ENCODE data around the gene SLC38A5.

Gene SLC38A5

GRCh38 chrX:48467281-48467761 is 2.7 kb downstream of the SLC38A5 start:
- H3K79me2 ChIP-seq (ENCODE audit: control insufficient read depth, insufficient read depth, low read length, poor library complexity): no peaks in the 10 kb centered on the region
- no peak overlapping the region for H3K23ac ChIP-seq (ENCODE audit: low read length)
- no peak overlapping the region for H2AK5ac ChIP-seq (ENCODE audit: low read length)
- H3K27me3 ChIP-seq (ENCODE audit: insufficient read depth, low read length): no peaks in the 10 kb centered on the region
- H2BK12ac ChIP-seq (ENCODE audit: low read length): no peak overlapping the region
- no peak overlapping the region for H3K27ac ChIP-seq (ENCODE audit: low read depth, low read length)
- H3K79me1 ChIP-seq (ENCODE audit: low read length): peaks cover 3% of the 10 kb centered on the region
- no peak overlapping the region for H4K12ac ChIP-seq (ENCODE audit: low read depth, low read length)
- H2AFZ ChIP-seq (ENCODE audit: insufficient read depth, low read length, poor library complexity): no peak overlapping the region
- H3K4me3 ChIP-seq (ENCODE audit: low read depth, low read length): no peak overlapping the region
- H3K9me3 ChIP-seq (ENCODE audit: insufficient read depth, low read depth, low read length): no peaks in the 10 kb centered on the region
- H2BK5ac ChIP-seq (ENCODE audit: low read depth, low read length, poor library complexity): no peak overlapping the region
- H3K18ac ChIP-seq (ENCODE audit: low read length): no peak overlapping the region
- H4K91ac ChIP-seq (ENCODE audit: low read depth, low read length): no peak overlapping the region
- H2BK120ac ChIP-seq (ENCODE audit: insufficient read depth, low read length, poor library complexity): no peak overlapping the region
- H3K4me1 ChIP-seq (ENCODE audit: control insufficient read depth in 1 of 2, insufficient read depth in 2 of 2, low read length in 2 of 2): peaks cover 8 to 26% of the 10 kb centered on the region in 2 experiments
- DNase-seq: no peak
- no peak overlapping the region for H3K14ac ChIP-seq (ENCODE audit: low read length)
- WGBS (ENCODE audit: extremely low coverage, insufficient coverage, insufficient read length): no CpG with 5 or more reads among the region's 10 CpGs
- no peak overlapping the region for H3K4me2 ChIP-seq (ENCODE audit: low read length)
- no peak overlapping the region for H4K8ac ChIP-seq (ENCODE audit: low read depth, low read length)
- no peaks in the 10 kb centered on the region for H3K36me3 ChIP-seq (ENCODE audit: control insufficient read depth in 1 of 2, insufficient read depth in 2 of 2, low read length in 2 of 2)
- H3K4ac ChIP-seq (ENCODE audit: low read depth, low read length): peak overlapping the region; percentile 20
- H3K9ac ChIP-seq (ENCODE audit: low read length): no peak overlapping the region

DNA sequence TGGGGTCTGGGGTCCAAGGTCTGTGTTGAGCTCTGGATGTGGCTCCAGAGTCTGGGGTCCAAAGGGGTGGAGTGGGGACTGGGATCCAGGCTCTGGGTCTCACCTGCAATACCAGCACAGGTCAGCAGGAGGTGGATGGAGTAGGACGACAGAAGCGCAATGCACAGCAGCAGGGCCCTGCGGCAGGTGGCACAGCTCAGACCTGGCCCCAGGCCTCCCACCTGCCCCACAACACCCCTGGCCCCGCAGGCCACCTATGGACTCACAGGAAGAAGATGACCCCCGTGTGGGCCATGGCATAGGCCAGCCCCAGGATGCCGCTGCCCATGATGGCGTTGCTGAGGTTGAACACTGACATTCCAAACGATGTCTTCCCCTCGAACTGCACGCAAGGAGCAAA is 3.4 kb downstream of the SLC38A5 start:
- no peak overlapping the region for H4K12ac ChIP-seq (ENCODE audit: low read depth, low read length)
- H3K27ac ChIP-seq (ENCODE audit: low read depth, low read length): no peak overlapping the region
- no peak overlapping the region for H2BK5ac ChIP-seq (ENCODE audit: low read depth, low read length, poor library complexity)
- H3K27me3 ChIP-seq (ENCODE audit: insufficient read depth, low read length): no peaks in the 10 kb centered on the region
- H2AFZ ChIP-seq (ENCODE audit: insufficient read depth, low read length, poor library complexity): no peak overlapping the region
- no peak overlapping the region for H2BK120ac ChIP-seq (ENCODE audit: insufficient read depth, low read length, poor library complexity)
- WGBS (ENCODE audit: extremely low coverage, insufficient coverage, insufficient read length): no CpG with 5 or more reads among the region's 10 CpGs
- H3K79me1 ChIP-seq (ENCODE audit: low read length): peaks cover 3% of the 10 kb centered on the region
- no peaks in the 10 kb centered on the region for H3K9me3 ChIP-seq (ENCODE audit: insufficient read depth, low read depth, low read length)
- no peak overlapping the region for H4K91ac ChIP-seq (ENCODE audit: low read depth, low read length)
- H3K4me1 ChIP-seq (ENCODE audit: control insufficient read depth in 1 of 2, insufficient read depth in 2 of 2, low read length in 2 of 2): peaks cover 8 to 23% of the 10 kb centered on the region in 2 experiments
- H3K4me3 ChIP-seq (ENCODE audit: low read depth, low read length): no peak overlapping the region
- no peak overlapping the region for H3K4me2 ChIP-seq (ENCODE audit: low read length)
- no peak overlapping the region for H2BK12ac ChIP-seq (ENCODE audit: low read length)
- no peak overlapping the region for H4K8ac ChIP-seq (ENCODE audit: low read depth, low read length)
- H3K4ac ChIP-seq (ENCODE audit: low read depth, low read length): no peak overlapping the region
- H3K36me3 ChIP-seq (ENCODE audit: control insufficient read depth in 1 of 2, insufficient read depth in 2 of 2, low read length in 2 of 2): no peaks in the 10 kb centered on the region
- no peaks in the 10 kb centered on the region for H3K79me2 ChIP-seq (ENCODE audit: control insufficient read depth, insufficient read depth, low read length, poor library complexity)
- no peak overlapping the region for H3K23ac ChIP-seq (ENCODE audit: low read length)
- H3K18ac ChIP-seq (ENCODE audit: low read length): no peak overlapping the region
- no peak overlapping the region for H3K14ac ChIP-seq (ENCODE audit: low read length)
- H2AK5ac ChIP-seq (ENCODE audit: low read length): no peak overlapping the region
- H3K9ac ChIP-seq (ENCODE audit: low read length): no peak overlapping the region
- no peak for DNase-seq

DNA sequence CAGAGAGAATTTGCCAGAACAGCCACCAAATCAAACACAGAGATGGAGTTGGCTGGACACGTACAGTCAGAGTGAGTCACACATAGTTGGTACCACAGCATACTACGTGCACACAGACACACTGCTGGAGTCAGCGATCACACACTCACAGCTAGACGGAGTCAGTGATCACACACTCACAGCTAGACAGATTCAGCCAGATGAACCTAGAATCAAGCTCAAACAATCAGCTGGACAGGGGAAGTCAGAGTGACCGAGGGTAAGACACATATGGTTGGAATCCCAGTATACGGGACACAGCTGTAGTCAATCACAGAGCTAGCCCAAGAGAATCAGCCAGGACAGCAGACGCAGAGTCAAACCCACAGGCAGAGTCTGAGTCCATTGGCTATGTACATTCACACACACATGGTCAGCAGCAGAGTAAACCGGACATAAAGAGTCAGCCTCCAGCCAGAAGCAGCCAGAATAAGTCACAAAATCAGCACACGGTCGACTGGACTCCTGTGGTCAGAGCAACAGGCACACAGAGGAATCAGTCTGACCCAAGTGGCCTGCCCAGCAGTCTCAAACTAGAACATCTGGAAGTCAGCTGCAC is 4.6 kb downstream of the SLC38A5 start:
- H3K9ac ChIP-seq (ENCODE audit: low read length): no peak overlapping the region
- WGBS (ENCODE audit: extremely low coverage, insufficient coverage, insufficient read length): no CpG with 5 or more reads among the region's 10 CpGs
- H3K4ac ChIP-seq (ENCODE audit: low read depth, low read length): no peak overlapping the region
- H3K23ac ChIP-seq (ENCODE audit: low read length): no peak overlapping the region
- no peaks in the 10 kb centered on the region for H3K79me2 ChIP-seq (ENCODE audit: control insufficient read depth, insufficient read depth, low read length, poor library complexity)
- H3K79me1 ChIP-seq (ENCODE audit: low read length): peaks cover 3% of the 10 kb centered on the region
- H2BK120ac ChIP-seq (ENCODE audit: insufficient read depth, low read length, poor library complexity): no peak overlapping the region
- no peak overlapping the region for H4K8ac ChIP-seq (ENCODE audit: low read depth, low read length)
- peaks cover 3 to 16% of the 10 kb centered on the region in 2 experiments for H3K4me1 ChIP-seq (ENCODE audit: control insufficient read depth in 1 of 2, insufficient read depth in 2 of 2, low read length in 2 of 2)
- H3K27me3 ChIP-seq (ENCODE audit: insufficient read depth, low read length): no peaks in the 10 kb centered on the region
- no peak overlapping the region for H2BK12ac ChIP-seq (ENCODE audit: low read length)
- H3K4me3 ChIP-seq (ENCODE audit: low read depth, low read length): no peak overlapping the region
- no peak overlapping the region for H3K4me2 ChIP-seq (ENCODE audit: low read length)
- H2AK5ac ChIP-seq (ENCODE audit: low read length): no peak overlapping the region
- no peak overlapping the region for H2AFZ ChIP-seq (ENCODE audit: insufficient read depth, low read length, poor library complexity)
- no peak overlapping the region for H4K91ac ChIP-seq (ENCODE audit: low read depth, low read length)
- no peak overlapping the region for H2BK5ac ChIP-seq (ENCODE audit: low read depth, low read length, poor library complexity)
- peak; percentile 38 to 43 for DNase-seq
- no peak overlapping the region for H4K12ac ChIP-seq (ENCODE audit: low read depth, low read length)
- H3K27ac ChIP-seq (ENCODE audit: low read depth, low read length): no peak overlapping the region
- H3K9me3 ChIP-seq (ENCODE audit: insufficient read depth, low read depth, low read length): no peaks in the 10 kb centered on the region
- no peak overlapping the region for H3K14ac ChIP-seq (ENCODE audit: low read length)
- H3K36me3 ChIP-seq (ENCODE audit: control insufficient read depth in 1 of 2, insufficient read depth in 2 of 2, low read length in 2 of 2): no peaks in the 10 kb centered on the region
- H3K18ac ChIP-seq (ENCODE audit: low read length): no peak overlapping the region

- no peak overlapping the region for H2AFZ ChIP-seq (ENCODE audit: insufficient read depth, low read length, poor library complexity)
- no peak overlapping the region for H4K91ac ChIP-seq (ENCODE audit: low read depth, low read length)
- no peak overlapping the region for H2BK12ac ChIP-seq (ENCODE audit: low read length)
- no peak overlapping the region for H3K9ac ChIP-seq (ENCODE audit: low read length)
- no peak overlapping the region for H4K12ac ChIP-seq (ENCODE audit: low read depth, low read length)
- H3K9me3 ChIP-seq (ENCODE audit: insufficient read depth, low read depth, low read length): no peaks in the 10 kb centered on the region
- WGBS (ENCODE audit: extremely low coverage, insufficient coverage, insufficient read length): no CpG with 5 or more reads among the region's 6 CpGs
- H2BK5ac ChIP-seq (ENCODE audit: low read depth, low read length, poor library complexity): no peak overlapping the region
- H3K4me2 ChIP-seq (ENCODE audit: low read length): no peak overlapping the region
- no peak overlapping the region for H3K18ac ChIP-seq (ENCODE audit: low read length)
- H3K4me1 ChIP-seq (ENCODE audit: control insufficient read depth in 1 of 2, insufficient read depth in 2 of 2, low read length in 2 of 2): peaks cover 0 to 9% of the 10 kb centered on the region in 2 experiments
- no peak overlapping the region for H3K27ac ChIP-seq (ENCODE audit: low read depth, low read length)
- H3K79me1 ChIP-seq (ENCODE audit: low read length): peaks cover 3% of the 10 kb centered on the region
- H4K8ac ChIP-seq (ENCODE audit: low read depth, low read length): no peak overlapping the region
- H3K36me3 ChIP-seq (ENCODE audit: control insufficient read depth in 1 of 2, insufficient read depth in 2 of 2, low read length in 2 of 2): no peaks in the 10 kb centered on the region
- H3K14ac ChIP-seq (ENCODE audit: low read length): no peak overlapping the region
- H3K23ac ChIP-seq (ENCODE audit: low read length): no peak overlapping the region
- no peak overlapping the region for H3K4ac ChIP-seq (ENCODE audit: low read depth, low read length)
- peak; percentile 49 to 68 for DNase-seq
- H3K79me2 ChIP-seq (ENCODE audit: control insufficient read depth, insufficient read depth, low read length, poor library complexity): no peaks in the 10 kb centered on the region
- no peak overlapping the region for H2AK5ac ChIP-seq (ENCODE audit: low read length)
- no peaks in the 10 kb centered on the region for H3K27me3 ChIP-seq (ENCODE audit: insufficient read depth, low read length)
- no peak overlapping the region for H3K4me3 ChIP-seq (ENCODE audit: low read depth, low read length)
- no peak overlapping the region for H2BK120ac ChIP-seq (ENCODE audit: insufficient read depth, low read length, poor library complexity)
Measured at GRCh38 chrX:48461830-48462229, 8.2 kb downstream of the SLC38A5 start.

Data from trophoblast cell (in vitro differentiated cells and primary cell).